ENCODE measurements around the gene ZWINT.

GRCh38 chr10:56383806-56384205 is 22.7 kb upstream of the ZWINT start:
- no peak for TF ChIP-seq TOX (CRISPR knock-in tag; IDR thresholded peaks at IDR 0.05; ENCODE audit: borderline replicate concordance)
- no peak for TF ChIP-seq ESRRG (CRISPR knock-in tag; IDR thresholded peaks at IDR 0.05)
- no peak for TF ChIP-seq ARNTL (CRISPR knock-in tag; IDR thresholded peaks at IDR 0.05; ENCODE audit: borderline replicate concordance, low read depth)
- TF ChIP-seq OSR1 (CRISPR knock-in tag; IDR thresholded peaks at IDR 0.05), result no peak
- TF ChIP-seq TSHZ2 (CRISPR knock-in tag; IDR thresholded peaks at IDR 0.05), result no peak
